Measurements from ENCODE around the gene ATG7.

- TF ChIP-seq, protein P1, sequence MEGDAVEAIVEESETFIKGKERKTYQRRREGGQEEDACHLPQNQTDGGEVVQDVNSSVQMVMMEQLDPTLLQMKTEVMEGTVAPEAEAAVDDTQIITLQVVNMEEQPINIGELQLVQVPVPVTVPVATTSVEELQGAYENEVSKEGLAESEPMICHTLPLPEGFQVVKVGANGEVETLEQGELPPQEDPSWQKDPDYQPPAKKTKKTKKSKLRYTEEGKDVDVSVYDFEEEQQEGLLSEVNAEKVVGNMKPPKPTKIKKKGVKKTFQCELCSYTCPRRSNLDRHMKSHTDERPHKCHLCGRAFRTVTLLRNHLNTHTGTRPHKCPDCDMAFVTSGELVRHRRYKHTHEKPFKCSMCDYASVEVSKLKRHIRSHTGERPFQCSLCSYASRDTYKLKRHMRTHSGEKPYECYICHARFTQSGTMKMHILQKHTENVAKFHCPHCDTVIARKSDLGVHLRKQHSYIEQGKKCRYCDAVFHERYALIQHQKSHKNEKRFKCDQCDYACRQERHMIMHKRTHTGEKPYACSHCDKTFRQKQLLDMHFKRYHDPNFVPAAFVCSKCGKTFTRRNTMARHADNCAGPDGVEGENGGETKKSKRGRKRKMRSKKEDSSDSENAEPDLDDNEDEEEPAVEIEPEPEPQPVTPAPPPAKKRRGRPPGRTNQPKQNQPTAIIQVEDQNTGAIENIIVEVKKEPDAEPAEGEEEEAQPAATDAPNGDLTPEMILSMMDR (optimal IDR thresholded peaks at IDR 0.05 in 1 of 3, IDR thresholded peaks at IDR 0.05 in 1 of 3, conservative IDR thresholded peaks at IDR 0.05 in 1 of 3; ENCODE audit: extremely low read depth in 1 of 3, insufficient read depth in 2 of 3, low read length in 3 of 3) = no peak
- TF ChIP-seq EZH2 (IDR thresholded peaks at IDR 0.05; ENCODE audit: low read length) = no peak
Measured at GRCh38 chr3:11391174-11391879, 119.1 kb downstream of the ATG7 start.

Measured in keratinocyte (primary cell).